ENCODE measurements around the gene NNAT. TPM values are rescaled to one million over a fixed set of nuclear protein-coding genes. Genes with fewer than 3 reads are reported as not detected.
"Not testable (repeated sequence)": the region's sequence is repeated elsewhere in the genome, so short reads cannot be mapped to it uniquely, and the experiment has no call there.

The NNAT gene
- total RNA-seq: 0.52 TPM

DNA sequence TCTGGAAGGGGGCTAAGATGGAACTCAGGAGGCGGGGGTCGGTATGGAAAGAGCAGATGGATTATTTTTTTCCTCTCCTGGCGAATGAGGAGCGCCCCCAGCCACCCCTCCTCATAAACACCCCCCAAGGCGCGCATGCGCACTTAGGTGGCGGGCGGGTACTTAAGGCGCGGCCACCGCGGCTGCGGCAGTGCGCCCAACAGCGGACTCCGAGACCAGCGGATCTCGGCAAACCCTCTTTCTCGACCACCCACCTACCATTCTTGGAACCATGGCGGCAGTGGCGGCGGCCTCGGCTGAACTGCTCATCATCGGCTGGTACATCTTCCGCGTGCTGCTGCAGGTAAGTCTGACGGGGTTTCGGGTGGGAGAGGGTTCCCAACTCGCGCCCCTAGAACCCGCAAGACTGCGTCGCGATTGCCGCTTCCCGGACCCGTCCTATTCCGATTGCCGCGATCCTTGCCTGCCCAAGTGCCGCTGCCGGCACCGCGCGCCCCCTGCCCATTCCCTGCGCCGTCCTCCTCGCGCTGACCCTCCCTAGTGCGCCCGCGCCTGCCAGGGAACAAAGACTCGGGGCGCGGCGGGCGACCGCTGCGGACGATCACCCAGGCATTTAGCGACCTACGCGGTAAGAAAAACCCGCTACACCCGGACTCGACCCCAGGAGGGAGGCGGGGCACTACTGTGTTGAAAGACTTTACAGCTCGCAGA, at the start of gene NNAT:
TSS of gene NNAT (plus strand) at position 190 of the 711 bp plus-strand sequence. CDS start at position 272, 82 bp downstream.
- DNase-seq (ENCODE audit: low spot score): no peak

DNA sequence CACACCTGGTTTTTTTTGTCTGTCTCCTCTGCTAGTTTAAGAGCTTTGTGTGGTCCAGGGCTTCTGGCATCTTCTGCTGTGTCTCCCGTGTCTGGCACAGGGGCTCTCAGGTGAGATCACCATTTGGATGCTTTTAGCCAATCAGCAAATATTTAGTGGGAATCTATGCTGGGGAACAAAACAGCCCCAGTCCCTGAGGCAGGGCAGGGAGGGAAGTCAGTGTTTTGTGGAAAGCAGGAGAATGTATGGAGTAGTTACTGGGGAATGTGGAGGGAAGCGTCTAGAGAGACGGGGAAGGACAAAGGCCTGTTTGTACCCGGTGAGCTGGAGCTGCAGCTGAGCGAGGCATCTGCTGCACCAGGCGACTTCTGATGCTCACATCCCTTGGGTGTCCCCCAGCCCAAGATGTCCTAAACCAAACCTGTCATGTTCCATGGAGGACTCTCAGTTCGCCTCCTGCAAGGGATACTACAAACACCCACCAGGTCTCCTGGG, 49.3 kb upstream of the NNAT start:
- no peak for DNase-seq (ENCODE audit: low spot score)

DNA sequence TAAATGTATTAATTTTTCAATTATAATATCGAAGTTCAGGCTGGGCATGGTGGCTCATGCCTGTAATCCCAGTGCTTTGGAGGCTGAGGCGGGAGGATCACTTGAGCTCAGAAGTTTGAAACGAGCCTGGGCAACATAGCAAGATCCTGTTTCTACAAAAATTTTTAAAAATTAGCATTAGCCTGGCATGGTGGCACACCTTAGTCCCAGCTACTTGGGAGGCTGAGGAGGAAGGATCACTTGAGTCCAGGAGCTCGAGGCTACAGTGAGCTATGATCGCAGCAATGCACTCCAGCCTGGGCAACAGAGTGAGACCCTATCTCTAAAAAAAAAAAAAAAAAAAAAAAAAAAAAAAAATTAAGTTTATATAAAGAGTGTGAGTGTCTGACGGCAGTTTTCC, 48.6 kb upstream of the NNAT start:
- not testable (repeated sequence) for DNase-seq (ENCODE audit: low spot score)

GRCh38 chr20:37473249-37474000, 47.6 kb upstream of the NNAT start:
- no peak for DNase-seq (ENCODE audit: low spot score)

- no peak for DNase-seq (ENCODE audit: low spot score)
Observed at GRCh38 chr20:37474386-37474785, 46.7 kb upstream of the NNAT start.

GRCh38 chr20:37475252-37475651, 45.8 kb upstream of the NNAT start:
- DNase-seq (ENCODE audit: low spot score): no peak

GRCh38 chr20:37477041-37477440, 44.0 kb upstream of the NNAT start:
- DNase-seq (ENCODE audit: low spot score): no peak

DNA sequence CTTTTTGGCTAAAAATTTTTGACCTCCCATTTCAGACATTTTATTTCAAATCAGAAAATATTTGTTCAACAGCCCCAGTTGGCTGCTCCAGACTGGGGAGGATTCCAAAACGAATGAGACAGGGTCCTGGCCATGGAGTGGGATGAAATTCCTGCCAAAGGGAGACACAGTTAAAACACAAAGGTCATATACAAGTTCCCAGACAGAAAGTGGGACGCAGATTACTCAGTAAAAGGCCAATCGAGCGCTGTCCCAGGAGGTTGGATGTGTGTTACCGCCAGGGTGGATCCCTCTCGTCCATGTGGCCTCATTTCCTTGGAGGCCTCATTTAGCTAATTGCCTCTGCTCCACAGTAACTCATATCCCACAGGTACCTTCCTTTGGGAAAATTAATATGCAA, 41.8 kb upstream of the NNAT start:
- DNase-seq (ENCODE audit: low spot score): no peak

GRCh38 chr20:37479925-37480691, 40.9 kb upstream of the NNAT start:
- no peak for DNase-seq (ENCODE audit: low spot score)

GRCh38 chr20:37480919-37481318, 40.1 kb upstream of the NNAT start:
- DNase-seq (ENCODE audit: low spot score): no peak

DNA sequence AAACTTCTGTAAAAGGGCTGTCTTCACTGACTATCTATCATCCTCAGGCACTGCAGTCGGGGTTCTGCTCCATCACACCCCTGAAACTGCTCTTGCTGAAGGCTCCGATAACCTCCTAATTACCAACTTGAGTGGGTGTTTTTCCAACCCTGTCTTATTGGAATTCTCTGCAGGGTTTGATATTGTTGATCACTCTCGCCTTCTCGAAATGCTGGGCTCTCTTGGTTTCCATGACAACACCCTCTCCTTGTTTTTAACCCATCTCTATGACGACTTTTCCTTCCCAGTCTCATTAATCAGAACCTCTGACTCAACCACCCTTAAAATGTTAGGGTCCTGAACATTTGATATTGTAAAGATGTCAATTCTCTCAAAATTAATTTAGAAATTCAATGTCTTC, 39.4 kb upstream of the NNAT start:
- DNase-seq (ENCODE audit: low spot score): no peak

DNA sequence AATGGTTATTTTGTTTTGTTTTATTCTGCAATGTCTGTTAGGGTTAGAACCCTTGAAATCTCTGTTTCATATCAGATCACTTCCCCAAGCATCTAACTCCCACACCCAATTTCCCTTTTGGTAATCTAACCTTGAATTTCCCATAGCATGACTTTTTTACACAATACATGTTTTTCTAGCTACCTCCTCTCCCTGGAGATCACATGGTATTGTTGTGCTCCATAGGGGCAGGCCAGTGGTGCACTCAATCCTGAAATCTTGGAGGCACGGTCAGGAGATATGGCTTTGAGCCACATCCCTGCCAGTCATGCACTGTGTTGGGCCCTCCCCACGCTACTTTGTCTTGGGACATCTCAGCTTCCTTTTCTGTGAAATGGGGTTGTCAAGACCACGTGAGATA, 36.7 kb upstream of the NNAT start:
- no peak for DNase-seq (ENCODE audit: low spot score)

DNA sequence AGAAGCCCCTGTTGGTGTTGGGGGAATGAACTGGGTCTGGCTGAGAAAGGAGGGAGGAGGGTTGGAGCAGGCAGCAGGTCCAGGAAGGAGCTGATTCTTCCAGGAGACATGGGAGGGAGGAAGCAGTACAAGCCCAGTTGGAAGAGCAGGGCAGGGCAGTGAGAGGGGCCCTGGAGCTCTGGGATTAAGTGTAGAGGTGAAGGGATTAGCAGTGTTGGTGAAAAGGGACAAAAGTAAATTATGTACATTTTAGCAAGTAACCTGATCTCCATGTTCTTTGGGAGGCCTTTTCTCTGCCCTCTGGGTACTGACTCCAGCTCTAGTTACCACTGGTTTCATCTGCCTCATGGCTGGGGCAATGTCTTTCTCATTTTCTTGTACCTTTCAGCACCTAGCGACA, 34.8 kb upstream of the NNAT start:
- not testable (repeated sequence) for DNase-seq (ENCODE audit: low spot score)

DNA sequence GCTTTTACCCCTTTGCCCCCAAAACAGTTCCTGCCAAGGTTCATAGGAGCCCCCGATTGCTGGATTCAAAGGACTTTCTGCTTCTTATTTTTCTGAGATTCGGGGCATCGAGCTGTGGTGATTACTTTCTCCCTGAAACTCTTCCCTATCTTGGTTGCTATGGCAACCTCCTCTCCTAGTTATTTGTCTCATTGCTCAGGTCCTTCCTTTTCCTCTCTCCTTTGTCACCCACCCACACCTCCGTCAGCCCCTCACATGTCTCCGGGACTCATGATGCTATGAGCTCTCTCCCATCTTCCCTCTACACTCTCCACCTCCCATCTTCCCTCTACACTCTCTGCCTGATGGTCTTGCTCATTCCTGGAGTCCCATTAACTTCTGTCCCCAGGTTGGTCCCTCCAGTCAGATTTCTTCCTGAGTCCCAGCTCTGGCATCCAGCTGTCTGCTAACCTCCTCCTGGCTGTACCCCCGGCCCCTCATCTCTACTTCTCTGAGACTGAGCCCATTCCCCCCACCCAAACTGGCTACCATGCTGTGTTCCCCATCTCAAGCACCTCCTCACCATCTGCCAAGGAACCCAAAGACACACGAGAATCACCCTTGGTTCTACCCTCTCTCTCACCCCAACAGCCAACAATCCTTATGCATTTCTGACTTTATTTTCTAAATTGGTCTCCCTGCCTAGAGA, 30.2 kb upstream of the NNAT start:
- DNase-seq (ENCODE audit: low spot score): no peak

DNA sequence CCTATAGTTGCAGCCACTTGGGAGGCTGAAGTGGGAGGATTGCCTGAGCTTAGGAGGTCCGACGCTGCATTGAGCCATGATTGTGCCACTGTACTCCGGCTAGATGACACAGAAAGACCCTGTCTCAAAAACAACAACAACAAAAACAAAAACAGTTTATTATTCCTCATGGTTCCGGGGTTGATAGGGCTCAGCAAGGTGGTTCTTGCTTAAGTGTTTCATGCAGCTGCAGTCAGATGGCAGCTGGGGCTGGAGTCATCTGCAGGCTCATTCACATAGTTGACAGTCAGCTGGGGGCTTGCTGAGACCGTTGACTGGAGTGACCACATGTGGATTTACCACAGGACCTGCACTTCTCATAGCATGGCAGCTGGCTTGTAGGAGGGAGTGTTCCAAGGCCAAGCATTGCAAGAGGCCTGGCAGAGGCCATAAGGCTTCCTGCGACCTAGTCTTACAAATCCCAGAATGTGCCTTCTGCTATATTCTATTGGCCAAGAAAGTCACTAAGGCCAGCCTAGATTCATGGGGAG, 28.9 kb upstream of the NNAT start:
- no peak for DNase-seq (ENCODE audit: low spot score)

- no peak for DNase-seq (ENCODE audit: low spot score)
Observed at GRCh38 chr20:37492945-37493344, 28.1 kb upstream of the NNAT start.

- no peak for DNase-seq (ENCODE audit: low spot score)
Observed at GRCh38 chr20:37494301-37494700, 26.7 kb upstream of the NNAT start.

GRCh38 chr20:37494796-37495195, 26.3 kb upstream of the NNAT start:
- no peak for DNase-seq (ENCODE audit: low spot score)

DNA sequence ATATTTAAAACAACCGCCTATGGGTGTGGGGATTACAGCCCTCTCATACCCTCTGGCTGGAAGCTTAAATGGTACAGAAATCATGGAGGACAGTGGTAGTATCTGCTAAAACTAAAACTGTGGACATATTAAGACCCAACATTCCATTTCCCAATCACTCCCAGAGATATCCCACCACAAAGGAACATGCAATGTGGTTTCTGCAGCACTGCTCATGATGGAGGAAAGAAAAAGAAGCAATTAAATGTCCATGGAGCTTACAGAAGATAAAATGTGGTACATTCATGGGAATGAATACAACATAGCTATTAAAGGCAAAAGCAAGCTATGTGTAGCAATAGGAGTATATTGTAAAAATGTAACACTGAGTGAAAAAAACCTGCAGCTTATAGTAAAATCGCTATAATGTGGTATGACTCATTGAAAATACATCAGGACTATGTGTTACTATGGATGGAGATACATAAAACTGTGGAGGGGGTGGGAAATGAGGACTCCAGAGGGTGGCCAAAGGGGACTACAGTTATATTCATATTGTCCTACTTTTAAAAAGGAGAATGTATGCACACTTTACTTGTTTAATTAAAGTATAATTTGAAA, 22.9 kb upstream of the NNAT start:
- no peak for DNase-seq (ENCODE audit: low spot score)

DNA sequence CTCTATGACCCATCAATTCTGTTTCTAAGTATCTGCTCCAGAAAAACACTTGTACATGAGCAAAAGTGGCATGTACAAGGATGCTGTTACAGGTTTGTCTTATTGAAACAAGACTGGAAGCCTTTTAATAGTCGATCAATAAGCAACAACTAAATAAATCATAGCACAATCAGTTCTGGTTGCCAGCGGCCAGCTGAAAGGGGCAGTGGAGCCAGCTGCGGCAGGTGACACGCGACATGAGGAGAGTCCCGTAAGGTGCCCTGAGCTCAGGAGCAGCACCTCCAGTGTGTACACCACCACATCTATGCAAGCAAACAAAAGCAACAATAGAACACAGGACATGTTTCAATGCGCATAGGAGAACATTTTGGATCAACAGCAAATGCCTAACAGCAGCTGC, 20.7 kb upstream of the NNAT start:
- DNase-seq (ENCODE audit: low spot score): no peak

DNA sequence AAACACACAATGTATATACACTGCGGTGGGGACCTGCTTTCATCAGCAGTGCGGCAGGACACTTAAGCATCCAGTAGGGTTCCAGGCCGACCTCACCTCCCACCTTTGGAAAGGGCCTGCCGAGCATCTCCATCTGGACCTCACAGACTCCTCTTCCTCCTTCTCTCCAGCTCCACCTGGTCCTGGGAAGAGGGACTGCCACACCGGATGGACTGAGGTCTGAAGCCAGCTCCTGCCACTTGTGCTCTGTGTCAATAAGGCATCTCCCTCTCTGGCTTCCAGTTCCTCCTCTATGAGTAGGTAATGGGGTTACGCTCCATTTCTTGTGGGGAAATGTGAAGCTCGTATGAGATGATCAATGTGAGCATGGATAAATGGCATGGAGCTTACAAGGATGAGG, 19.1 kb upstream of the NNAT start:
- DNase-seq (ENCODE audit: low spot score): no peak

Data from ureter (tissue), 1 donor.